ENCODE results near the gene JARID2.

GRCh38 chr6:15349379-15349778 lies 103.5 kb downstream of the JARID2 start:
- TF ChIP-seq CTCF (IDR thresholded peaks at IDR 0.05) = no peak
- no peak for TF ChIP-seq POLR2AphosphoS5 (IDR thresholded peaks at IDR 0.05)
- TF ChIP-seq POLR2A (IDR thresholded peaks at IDR 0.05) = no peak
- TF ChIP-seq EP300 (IDR thresholded peaks at IDR 0.05) = no peak

All from sigmoid colon (tissue), 4 donors.